Measurements from ENCODE around the gene RABGAP1. TPM values are rescaled to one million over a fixed set of nuclear protein-coding genes. Genes with fewer than 3 reads are reported as not detected.

RABGAP1 gene
- total RNA-seq, 4 donors from 2014 or later, result 66.1 to 83.1 (median 73.4) TPM

GRCh38 chr9:123112015-123112975 lies 171.5 kb downstream of the RABGAP1 start:
- peaks cover 0 to 4% (median 0%) of the 10 kb centered on the region in 4 donors for H3K4me1 ChIP-seq
- no peaks in the 10 kb centered on the region for H3K9me3 ChIP-seq
- peaks cover 0 to 35% (median 0%) of the 10 kb centered on the region in 3 donors for H3K36me3 ChIP-seq
- DNase-seq (ENCODE audit: low spot score in 2 of 2), result no peak
- H3K27me3 ChIP-seq, result no peaks in the 10 kb centered on the region
- H3K27ac ChIP-seq, result no peak overlapping the region
- H3K4me3 ChIP-seq, result no peak overlapping the region
- no peak for TF ChIP-seq CTCF (IDR thresholded peaks at IDR 0.05)
- TF ChIP-seq EP300 (IDR thresholded peaks at IDR 0.05), result no peak
- TF ChIP-seq POLR2A (IDR thresholded peaks at IDR 0.05), result no peak
- 62 to 71% methylated on average over 43 of the region's 43 CpGs for WGBS, 2 donors

GRCh38 chr9:123113185-123113584 lies 172.4 kb downstream of the RABGAP1 start:
- 87 to 88% methylated on average over 7 of the region's 7 CpGs for WGBS, 2 donors
- H3K27ac ChIP-seq, result no peak overlapping the region
- TF ChIP-seq EP300 (IDR thresholded peaks at IDR 0.05) (no peak), POLR2A (IDR thresholded peaks at IDR 0.05) (no peak), CTCF (IDR thresholded peaks at IDR 0.05) (no peak)
- peaks cover 0 to 4% (median 0%) of the 10 kb centered on the region in 4 donors for H3K4me1 ChIP-seq
- no peaks in the 10 kb centered on the region for H3K9me3 ChIP-seq
- peaks cover 0 to 26% (median 0%) of the 10 kb centered on the region in 3 donors for H3K36me3 ChIP-seq
- H3K27me3 ChIP-seq, result no peaks in the 10 kb centered on the region
- DNase-seq (ENCODE audit: low spot score in 2 of 2), result no peak
- no peak overlapping the region for H3K4me3 ChIP-seq

GRCh38 chr9:123115146-123115913 lies 174.5 kb downstream of the RABGAP1 start:
- WGBS, 2 donors, result 87 to 89% methylated on average over 12 to 16 of the region's 16 CpGs
- Histone ChIP-seq H3K4me3 (no peak overlapping the region), H3K4me1 (peaks cover 0 to 6% (median 0%) of the 10 kb centered on the region in 4 donors), H3K36me3 (peaks cover 0 to 7% (median 0%) of the 10 kb centered on the region in 3 donors), H3K27me3 (no peaks in the 10 kb centered on the region), H3K27ac (no peak overlapping the region), H3K9me3 (no peaks in the 10 kb centered on the region)
- no peak for DNase-seq (ENCODE audit: low spot score in 2 of 2)
- TF ChIP-seq EP300 (IDR thresholded peaks at IDR 0.05), result no peak
- TF ChIP-seq POLR2A (IDR thresholded peaks at IDR 0.05), result no peak
- no peak for TF ChIP-seq CTCF (IDR thresholded peaks at IDR 0.05)

GRCh38 chr9:123116036-123116435 lies 175.2 kb downstream of the RABGAP1 start:
- H3K27me3 ChIP-seq, result no peaks in the 10 kb centered on the region
- H3K27ac ChIP-seq, result no peak overlapping the region
- no peak for DNase-seq (ENCODE audit: low spot score in 2 of 2)
- no peak for TF ChIP-seq CTCF (IDR thresholded peaks at IDR 0.05)
- no peak for TF ChIP-seq EP300 (IDR thresholded peaks at IDR 0.05)
- TF ChIP-seq POLR2A (IDR thresholded peaks at IDR 0.05), result no peak
- peaks cover 0 to 6% (median 0%) of the 10 kb centered on the region in 4 donors for H3K4me1 ChIP-seq
- 71 to 74% methylated on average over 6 of the region's 6 CpGs for WGBS, 2 donors
- no peaks in the 10 kb centered on the region for H3K36me3 ChIP-seq
- H3K4me3 ChIP-seq, result no peak overlapping the region
- no peaks in the 10 kb centered on the region for H3K9me3 ChIP-seq

Measured in tibial nerve (tissue), 4 donors.